ENCODE data around the gene DCDC1.

GRCh38 chr11:31150841-31151240, 218.7 kb downstream of the DCDC1 start:
- TF ChIP-seq, protein P1, sequence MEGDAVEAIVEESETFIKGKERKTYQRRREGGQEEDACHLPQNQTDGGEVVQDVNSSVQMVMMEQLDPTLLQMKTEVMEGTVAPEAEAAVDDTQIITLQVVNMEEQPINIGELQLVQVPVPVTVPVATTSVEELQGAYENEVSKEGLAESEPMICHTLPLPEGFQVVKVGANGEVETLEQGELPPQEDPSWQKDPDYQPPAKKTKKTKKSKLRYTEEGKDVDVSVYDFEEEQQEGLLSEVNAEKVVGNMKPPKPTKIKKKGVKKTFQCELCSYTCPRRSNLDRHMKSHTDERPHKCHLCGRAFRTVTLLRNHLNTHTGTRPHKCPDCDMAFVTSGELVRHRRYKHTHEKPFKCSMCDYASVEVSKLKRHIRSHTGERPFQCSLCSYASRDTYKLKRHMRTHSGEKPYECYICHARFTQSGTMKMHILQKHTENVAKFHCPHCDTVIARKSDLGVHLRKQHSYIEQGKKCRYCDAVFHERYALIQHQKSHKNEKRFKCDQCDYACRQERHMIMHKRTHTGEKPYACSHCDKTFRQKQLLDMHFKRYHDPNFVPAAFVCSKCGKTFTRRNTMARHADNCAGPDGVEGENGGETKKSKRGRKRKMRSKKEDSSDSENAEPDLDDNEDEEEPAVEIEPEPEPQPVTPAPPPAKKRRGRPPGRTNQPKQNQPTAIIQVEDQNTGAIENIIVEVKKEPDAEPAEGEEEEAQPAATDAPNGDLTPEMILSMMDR (IDR thresholded peaks at IDR 0.05): no peak
- no peak for TF ChIP-seq POLR2A (IDR thresholded peaks at IDR 0.05)
- TF ChIP-seq POLR2AphosphoS5 (IDR thresholded peaks at IDR 0.05; ENCODE audit: insufficient read depth in 1 of 2, low read depth in 1 of 2): no peak
